Spinal cord (tissue), 10 donors: ENCODE measurements around the gene SDR42E2. TPM values are rescaled to one million over a fixed set of nuclear protein-coding genes. Genes with fewer than 3 reads are reported as not detected.
A peak's percentile ranks its signal among the peaks of the same experiment; 100 is the strongest.

Source experiments
- DNase-seq, 6 donors: peaks; one replicate each; pipeline versions ENCODE4 v3.0.0 to v3.0.0-alpha.2; 2013 to 2015; ENCODE audit warnings: low spot score in 6 of 6, low read depth in 4 of 6
- H3K27ac ChIP-seq: one replicate; pipeline ENCODE4 v1.5.1; 2013; ENCODE audit warnings: low read depth, low read length, control low read depth
- H3K27me3 ChIP-seq: one replicate; pipeline ENCODE4 v1.6.1; 2013; ENCODE audit warnings: low read length; ENCODE audit not compliant: control insufficient read depth, insufficient read depth
- H3K36me3 ChIP-seq: one replicate; pipeline ENCODE4 v1.6.1; 2013; ENCODE audit warnings: low read length; ENCODE audit not compliant: control insufficient read depth, insufficient read depth
- H3K4me1 ChIP-seq: one replicate; pipeline ENCODE4 v1.6.1; 2013; ENCODE audit warnings: low read length; ENCODE audit not compliant: control insufficient read depth, insufficient read depth
- H3K4me3 ChIP-seq: one replicate; pipeline ENCODE4 v1.5.1; 2013; ENCODE audit warnings: low read depth, low read length, control low read depth
- H3K9me3 ChIP-seq: one replicate; pipeline ENCODE4 v1.6.1; 2013; ENCODE audit warnings: low read length; ENCODE audit not compliant: control insufficient read depth, insufficient read depth
- WGBS: methylation state at CpG from one replicate; pipeline ENCODE4 v1.1.5; 2013; ENCODE audit warnings: missing lambda C conversion rate; ENCODE audit not compliant: insufficient coverage; 5-methylcytosine and 5-hydroxymethylcytosine counted together
- polyA plus RNA-seq, 2 donors: library from polyadenylated mRNA; unstranded; fragments of 120-200 nt; gene quantifications; one replicate each; pipeline ENCODE4 v1.2.1, GENCODE V29; 2013; ENCODE audit not compliant: insufficient read length in 2 of 2
- total RNA-seq, 2 donors: library from RNA; depleted of rRNA in 1 of 2; stranded (reverse); fragments of 120-200 nt in 1 of 2; fragments of >200 nt in 1 of 2; gene quantifications; one replicate each; pipeline versions ENCODE4 v1.2.3 to v1.2.4, GENCODE V29; 2013 to 2014
- donor health status: healthy.

SDR42E2 gene
- total and polyA plus RNA-seq, 4 donors, result 0.17 to 1.6 (median 1.3) TPM; not detected in 1

- Histone ChIP-seq H3K9me3 (no peaks in the 10 kb centered on the region), H3K27ac (no peak overlapping the region), H3K4me3 (no peak overlapping the region), H3K4me1 (no peaks in the 10 kb centered on the region), H3K36me3 (no peaks in the 10 kb centered on the region), H3K27me3 (no peaks in the 10 kb centered on the region)
- WGBS, result 74% methylated on average over 17 of the region's 18 CpGs
- DNase-seq, result no peak
Observed at GRCh38 chr16:22177968-22178930, 15.9 kb downstream of the SDR42E2 start.

- WGBS, result 90% methylated on average over 10 of the region's 11 CpGs
Observed at GRCh38 chr16:22181426-22181825, 19.1 kb downstream of the SDR42E2 start.

GRCh38 chr16:22181843-22182242 lies 19.5 kb downstream of the SDR42E2 start:
- Histone ChIP-seq H3K27ac (no peak overlapping the region), H3K9me3 (no peaks in the 10 kb centered on the region), H3K27me3 (no peaks in the 10 kb centered on the region), H3K4me1 (peaks cover 4% of the 10 kb centered on the region), H3K36me3 (no peaks in the 10 kb centered on the region), H3K4me3 (no peak overlapping the region)
- no peak for DNase-seq
- 61% methylated on average over 2 of the region's 7 CpGs for WGBS

More at GRCh38 chr16:22181426-22181825, 19.1 kb downstream of the SDR42E2 start:
- Histone ChIP-seq H3K4me3 (no peak overlapping the region), H3K27ac (no peak overlapping the region), H3K4me1 (peaks cover 4% of the 10 kb centered on the region), H3K27me3 (no peaks in the 10 kb centered on the region), H3K36me3 (no peaks in the 10 kb centered on the region), H3K9me3 (no peaks in the 10 kb centered on the region)
- no peak for DNase-seq

GRCh38 chr16:22183335-22183734 lies 21.0 kb downstream of the SDR42E2 start:
- no peak for DNase-seq
- Histone ChIP-seq H3K27me3 (no peaks in the 10 kb centered on the region), H3K9me3 (no peaks in the 10 kb centered on the region), H3K4me1 (peaks cover 4% of the 10 kb centered on the region), H3K36me3 (no peaks in the 10 kb centered on the region), H3K4me3 (no peak overlapping the region), H3K27ac (no peak overlapping the region)
- WGBS, result 73% methylated on average over 5 of the region's 5 CpGs

- Histone ChIP-seq H3K9me3 (no peaks in the 10 kb centered on the region), H3K4me1 (peaks cover 9% of the 10 kb centered on the region), H3K36me3 (no peaks in the 10 kb centered on the region), H3K27me3 (no peaks in the 10 kb centered on the region), H3K4me3 (no peak overlapping the region), H3K27ac (no peak overlapping the region)
- DNase-seq, result no peak
- 83% methylated on average over 9 of the region's 11 CpGs for WGBS
Observed at GRCh38 chr16:22183901-22184614, 21.8 kb downstream of the SDR42E2 start.

GRCh38 chr16:22184615-22184968 lies 22.3 kb downstream of the SDR42E2 start:
- 92% methylated on average over 5 of the region's 6 CpGs for WGBS
- H3K4me1 ChIP-seq, result peaks cover 14% of the 10 kb centered on the region
- H3K36me3 ChIP-seq, result no peaks in the 10 kb centered on the region
- no peak overlapping the region for H3K27ac ChIP-seq
- no peaks in the 10 kb centered on the region for H3K9me3 ChIP-seq
- H3K4me3 ChIP-seq, result no peak overlapping the region
- no peak for DNase-seq
- H3K27me3 ChIP-seq, result no peaks in the 10 kb centered on the region

GRCh38 chr16:22186517-22186916 lies 24.2 kb downstream of the SDR42E2 start:
- H3K4me1 ChIP-seq, result peaks cover 26% of the 10 kb centered on the region
- no CpG with 5 or more reads among the region's 3 CpGs for WGBS

GRCh38 chr16:22188267-22188594 lies 25.9 kb downstream of the SDR42E2 start:
- H3K27ac ChIP-seq, result no peak overlapping the region
- 100% methylated on average over 2 of the region's 2 CpGs for WGBS
- DNase-seq, result no peak
- H3K4me3 ChIP-seq, result no peak overlapping the region
- H3K36me3 ChIP-seq, result no peaks in the 10 kb centered on the region
- H3K27me3 ChIP-seq, result no peaks in the 10 kb centered on the region
- no peaks in the 10 kb centered on the region for H3K9me3 ChIP-seq
- peaks cover 33% of the 10 kb centered on the region for H3K4me1 ChIP-seq

More at GRCh38 chr16:22186517-22186916, 24.2 kb downstream of the SDR42E2 start:
- no peaks in the 10 kb centered on the region for H3K36me3 ChIP-seq
- no peak for DNase-seq
- no peak overlapping the region for H3K4me3 ChIP-seq
- H3K27ac ChIP-seq, result no peak overlapping the region
- H3K27me3 ChIP-seq, result no peaks in the 10 kb centered on the region
- no peaks in the 10 kb centered on the region for H3K9me3 ChIP-seq

GRCh38 chr16:22188595-22189442 lies 26.5 kb downstream of the SDR42E2 start:
- Histone ChIP-seq H3K4me1 (peaks cover 33% of the 10 kb centered on the region), H3K9me3 (no peaks in the 10 kb centered on the region), H3K36me3 (no peaks in the 10 kb centered on the region), H3K27me3 (no peaks in the 10 kb centered on the region), H3K27ac (peak overlapping the region; percentile 26), H3K4me3 (no peak overlapping the region)
- DNase-seq, result peak in 3 of 6 donors; percentile 70 to 95 (median 88)
- 29% methylated on average over 3 of the region's 8 CpGs for WGBS
